Glutamatergic neuron (in vitro differentiated cells): ENCODE measurements around the gene ADAP1. TPM values are rescaled to one million over a fixed set of nuclear protein-coding genes. Genes with fewer than 3 reads are reported as not detected.
A peak's percentile ranks its signal among the peaks of the same experiment; 100 is the strongest.

Experiments
- DNase-seq: peaks from one replicate; pipeline ENCODE4 v3.0.0; 2022
- H3K27ac Mint-ChIP-seq: one replicate; pipeline ENCODE4 v1.8.0; 2020; ENCODE audit warnings: mild to moderate bottlenecking, mixed read lengths, inconsistent platforms; ENCODE audit not compliant: unreplicated experiment
- H3K27me3 Mint-ChIP-seq: one replicate; pipeline ENCODE4 v1.8.0; 2020; ENCODE audit warnings: mild to moderate bottlenecking, moderate library complexity, mixed read lengths, inconsistent platforms; ENCODE audit not compliant: unreplicated experiment
- H3K36me3 Mint-ChIP-seq: one replicate; pipeline ENCODE4 v1.8.0; 2020; ENCODE audit warnings: mild to moderate bottlenecking, mixed read lengths, inconsistent platforms; ENCODE audit not compliant: unreplicated experiment
- H3K4me1 Mint-ChIP-seq: one replicate; pipeline ENCODE4 v1.8.0; 2020; ENCODE audit warnings: mild to moderate bottlenecking, low read depth, mixed read lengths, inconsistent platforms; ENCODE audit not compliant: unreplicated experiment
- H3K4me3 Mint-ChIP-seq: one replicate; pipeline ENCODE4 v1.8.0; 2020; ENCODE audit warnings: mild to moderate bottlenecking, mixed read lengths, inconsistent platforms; ENCODE audit not compliant: unreplicated experiment
- H3K9me3 Mint-ChIP-seq: one replicate; pipeline ENCODE4 v1.8.0; 2020; ENCODE audit warnings: mild to moderate bottlenecking, moderate library complexity, mixed read lengths, inconsistent platforms; ENCODE audit not compliant: unreplicated experiment
- total RNA-seq: library from RNA; stranded (reverse); fragmentation: NEBNext Ultra II Directional; extraction: Animal tissue kit (Norgen Biotek cat#: 25700); gene quantifications from one replicate; pipeline ENCODE4 v1.2.1, GENCODE V29; 2021; ENCODE audit not compliant: unreplicated experiment
- TF ChIP-seq, protein P1 (sequence below): fragments of 200-600 bp; sonication (generic); IDR thresholded peaks from one replicate; pipeline ENCODE4 v1.5.0; 2021; ENCODE audit not compliant: partially characterized antibody, unreplicated experiment

Gene ADAP1
- total RNA-seq, 1 donor from 2014 or later = 61.1 TPM

DNA sequence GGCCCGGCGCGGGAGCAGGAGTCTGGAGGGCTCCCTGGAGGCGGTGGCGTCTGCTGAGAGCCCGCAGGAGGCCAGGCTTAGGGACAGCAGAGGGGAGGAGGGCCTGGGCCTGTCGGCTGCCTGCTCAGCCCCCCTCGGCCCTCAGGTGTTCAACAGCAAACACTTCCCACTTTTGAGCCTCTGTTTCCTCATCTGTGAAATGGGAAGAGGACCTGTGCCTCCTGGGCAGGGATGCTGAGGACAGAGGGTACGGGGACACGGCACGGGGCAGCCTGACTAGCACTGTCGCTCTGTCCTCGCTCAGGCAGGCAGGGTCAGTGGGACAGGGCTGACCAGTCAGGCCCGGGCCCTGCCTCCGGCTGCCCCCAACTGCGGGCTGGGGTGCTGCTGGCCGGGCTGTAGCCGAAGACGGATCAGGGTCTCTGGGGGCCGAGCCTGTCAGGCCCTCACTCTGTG is 29.2 kb upstream of the ADAP1 start:
- DNase-seq = no peak
- H3K4me1 Mint-ChIP-seq = peaks cover 3% of the 10 kb centered on the region
- no peak overlapping the region for H3K4me3 Mint-ChIP-seq
- H3K9me3 Mint-ChIP-seq = peaks cover 11% of the 10 kb centered on the region
- H3K27me3 Mint-ChIP-seq = peaks cover 15% of the 10 kb centered on the region
- no peaks in the 10 kb centered on the region for H3K36me3 Mint-ChIP-seq
- H3K27ac Mint-ChIP-seq = no peak overlapping the region
- TF ChIP-seq, protein P1, sequence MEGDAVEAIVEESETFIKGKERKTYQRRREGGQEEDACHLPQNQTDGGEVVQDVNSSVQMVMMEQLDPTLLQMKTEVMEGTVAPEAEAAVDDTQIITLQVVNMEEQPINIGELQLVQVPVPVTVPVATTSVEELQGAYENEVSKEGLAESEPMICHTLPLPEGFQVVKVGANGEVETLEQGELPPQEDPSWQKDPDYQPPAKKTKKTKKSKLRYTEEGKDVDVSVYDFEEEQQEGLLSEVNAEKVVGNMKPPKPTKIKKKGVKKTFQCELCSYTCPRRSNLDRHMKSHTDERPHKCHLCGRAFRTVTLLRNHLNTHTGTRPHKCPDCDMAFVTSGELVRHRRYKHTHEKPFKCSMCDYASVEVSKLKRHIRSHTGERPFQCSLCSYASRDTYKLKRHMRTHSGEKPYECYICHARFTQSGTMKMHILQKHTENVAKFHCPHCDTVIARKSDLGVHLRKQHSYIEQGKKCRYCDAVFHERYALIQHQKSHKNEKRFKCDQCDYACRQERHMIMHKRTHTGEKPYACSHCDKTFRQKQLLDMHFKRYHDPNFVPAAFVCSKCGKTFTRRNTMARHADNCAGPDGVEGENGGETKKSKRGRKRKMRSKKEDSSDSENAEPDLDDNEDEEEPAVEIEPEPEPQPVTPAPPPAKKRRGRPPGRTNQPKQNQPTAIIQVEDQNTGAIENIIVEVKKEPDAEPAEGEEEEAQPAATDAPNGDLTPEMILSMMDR = no peak

DNA sequence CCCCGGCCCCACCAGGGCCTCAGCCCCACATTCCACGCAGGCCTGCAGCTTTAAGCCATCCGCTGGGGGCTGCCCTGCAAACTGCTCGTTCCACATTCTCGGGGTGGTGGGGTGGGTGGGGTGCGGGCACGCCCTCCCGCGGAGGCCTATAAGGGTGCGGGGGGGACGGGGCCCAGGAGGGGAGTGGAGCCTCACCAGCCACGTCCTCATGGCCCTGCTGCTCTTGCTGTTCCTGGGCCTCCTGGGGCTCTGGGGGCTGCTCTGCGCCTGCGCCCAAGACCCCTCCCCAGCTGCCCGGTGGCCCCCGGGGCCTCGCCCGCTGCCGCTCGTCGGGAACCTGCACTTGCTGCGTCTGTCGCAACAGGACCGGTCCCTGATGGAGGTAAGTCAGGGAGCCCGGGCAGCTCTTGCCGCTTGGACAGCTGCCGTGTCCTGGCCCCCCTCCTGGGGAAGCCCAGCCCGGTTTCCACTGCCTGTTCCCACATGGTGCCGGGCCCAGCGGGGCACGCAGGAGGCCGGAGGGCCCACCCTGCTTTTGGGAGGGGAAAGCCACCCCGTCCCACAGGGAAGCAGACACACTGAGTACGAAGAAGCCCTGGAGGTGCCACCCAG is 28.6 kb upstream of the ADAP1 start, which contains the start of gene CYP2W1:
CYP2W1 (plus strand) TSS at position 178 of the 612 bp plus-strand sequence; CDS start at position 209, 31 bp downstream.
- no peaks in the 10 kb centered on the region for H3K36me3 Mint-ChIP-seq
- no peak within 1 kb of the TSS for H3K4me3 Mint-ChIP-seq
- TF ChIP-seq, protein P1 = no peak
- peaks cover 15% of the 10 kb centered on the region for H3K27me3 Mint-ChIP-seq
- H3K9me3 Mint-ChIP-seq = peaks cover 11% of the 10 kb centered on the region
- H3K4me1 Mint-ChIP-seq = peaks cover 3% of the 10 kb centered on the region
- peak within 1 kb of the TSS; percentile 91 for H3K27ac Mint-ChIP-seq
- DNase-seq = no peak

DNA sequence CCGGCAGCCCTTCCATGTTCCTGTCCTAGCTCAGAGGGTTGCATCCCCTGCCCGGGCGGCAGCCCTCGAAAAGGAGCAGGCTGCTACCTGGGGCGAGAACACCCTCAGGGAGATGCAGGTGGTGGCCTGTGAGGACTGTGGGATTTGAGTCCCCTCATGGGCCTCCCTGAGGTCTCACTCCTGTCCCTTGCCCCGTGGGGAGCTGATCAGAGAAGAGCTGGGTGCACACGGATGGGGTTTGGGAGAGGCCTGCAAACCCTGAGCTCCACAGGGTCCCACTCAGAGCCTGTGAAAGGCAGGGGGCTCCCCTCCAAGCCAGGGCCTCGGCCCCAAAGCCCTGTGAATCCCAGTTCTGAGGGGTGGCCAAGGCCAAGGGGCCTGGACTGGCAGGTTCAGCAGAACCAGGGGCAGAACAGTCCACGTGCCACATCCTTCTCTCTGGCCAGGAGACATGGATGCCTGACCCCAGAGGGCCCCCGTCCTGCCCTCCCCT is 28.1 kb upstream of the ADAP1 start:
- H3K27ac Mint-ChIP-seq = peak overlapping the region; percentile 91
- H3K36me3 Mint-ChIP-seq = no peaks in the 10 kb centered on the region
- H3K4me3 Mint-ChIP-seq = no peak overlapping the region

DNA sequence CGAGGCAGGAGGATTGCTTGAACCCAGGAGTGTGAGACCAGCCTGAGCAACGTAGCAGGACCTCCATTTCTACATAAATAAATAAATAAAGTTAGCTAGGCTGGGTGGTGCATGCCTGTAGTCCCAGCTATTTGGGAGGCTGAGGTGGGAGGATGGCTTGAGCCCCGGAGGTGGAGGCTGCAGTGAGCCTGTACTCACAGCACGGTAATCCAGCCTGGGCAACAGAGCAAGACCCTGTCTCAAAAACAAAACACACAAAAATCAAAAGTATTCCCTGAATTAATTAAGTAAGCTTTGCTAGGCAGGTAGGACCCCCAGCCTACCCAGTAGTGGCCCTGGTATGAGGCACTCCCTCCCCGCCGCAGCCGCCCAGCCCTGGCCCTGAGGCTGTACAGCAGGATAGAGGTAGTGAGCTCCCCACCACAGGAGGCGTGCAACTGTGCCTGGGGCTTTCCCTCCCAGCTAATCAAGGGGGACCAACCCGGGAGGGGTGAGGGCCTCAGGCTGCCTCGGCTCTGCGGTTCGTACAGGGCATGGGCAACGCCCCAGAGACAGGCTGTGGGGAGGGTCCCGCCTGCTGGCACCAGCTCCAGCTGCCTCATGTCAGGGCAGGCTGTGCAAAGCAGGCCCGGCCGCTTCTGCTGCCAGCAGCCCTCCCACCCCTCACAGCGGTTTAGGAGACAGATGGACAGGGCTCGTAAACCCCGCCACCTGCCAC is 27.5 kb upstream of the ADAP1 start:
- Mint-ChIP-seq H3K36me3 (no peaks in the 10 kb centered on the region), H3K9me3 (peaks cover 11% of the 10 kb centered on the region), H3K4me1 (peaks cover 8% of the 10 kb centered on the region), H3K27me3 (peaks cover 15% of the 10 kb centered on the region), H3K4me3 (no peak overlapping the region), H3K27ac (peak overlapping the region; percentile 91)
- DNase-seq = peak; percentile 81
- TF ChIP-seq, protein P1 = no peak

More for the DNA sequence above, 28.1 kb upstream of the ADAP1 start:
- Mint-ChIP-seq H3K27me3 (peaks cover 15% of the 10 kb centered on the region), H3K4me1 (peaks cover 8% of the 10 kb centered on the region), H3K9me3 (peaks cover 11% of the 10 kb centered on the region)
- DNase-seq = no peak
- TF ChIP-seq, protein P1 = no peak
